Purkinje cell (primary cell): ENCODE measurements around the gene TCF4. TPM values are rescaled to one million over a fixed set of nuclear protein-coding genes. Genes with fewer than 3 reads are reported as not detected.

Source experiments
- polyA plus RNA-seq: library from polyadenylated mRNA; unstranded; fragments of >200 nt; fragmentation: Nextera tagmentation; gene quantifications from 2 replicates; pipeline ENCODE4 v1.2.1, GENCODE V29; 2014

The TCF4 gene
- polyA plus RNA-seq, result 30.8 and 33.9 TPM in 2 replicates

GRCh38 chr18:55588111-55588869, at the start of gene TCF4:
TCF4 (minus strand) TSS chr18:55588192; CDS start chr18:55587116, 1,076 bp downstream.

